Skeletal muscle satellite cell (primary cell): ENCODE data around the gene HMOX1.
"Not testable (repeated sequence)": the region's sequence is repeated elsewhere in the genome, so short reads cannot be mapped to it uniquely, and the experiment has no call there.

ENCODE experiments used
- H3K27me3 ChIP-seq: 2 replicates; pipeline ENCODE4 v1.7.0; 2013; ENCODE audit warnings: low read length; ENCODE audit not compliant: control insufficient read depth, insufficient read depth
- H3K36me3 ChIP-seq: 2 replicates; pipeline ENCODE4 v1.7.0; 2013; ENCODE audit warnings: mild to moderate bottlenecking, control low read depth, low read length; ENCODE audit not compliant: insufficient read depth
- H3K4me1 ChIP-seq: 2 replicates; pipeline ENCODE4 v1.7.0; 2013; ENCODE audit warnings: low read length; ENCODE audit not compliant: control insufficient read depth, insufficient read depth
- H3K4me2 ChIP-seq: 2 replicates; pipeline ENCODE4 v1.7.0; 2013; ENCODE audit warnings: mild to moderate bottlenecking, low read length
- H3K4me3 ChIP-seq: 2 replicates; pipeline ENCODE4 v1.7.0; 2013; ENCODE audit warnings: low read length
- H3K9ac ChIP-seq: 2 replicates; pipeline ENCODE4 v1.7.0; 2013; ENCODE audit warnings: mild to moderate bottlenecking, low read depth, low read length, moderate library complexity
- H3K9me3 ChIP-seq: replicated peaks from 2 replicates; pipeline ENCODE4 v1.7.0; 2013; ENCODE audit warnings: mild to moderate bottlenecking, control low read depth, low read length

HMOX1 gene

GRCh38 chr22:35352214-35353111 lies 28.4 kb upstream of the HMOX1 start:
- H3K36me3 ChIP-seq, result peaks cover 7% of the 10 kb centered on the region
- H3K27me3 ChIP-seq, result no peaks in the 10 kb centered on the region
- H3K4me2 ChIP-seq, result no peak overlapping the region
- no peak overlapping the region for H3K4me3 ChIP-seq
- H3K9ac ChIP-seq, result no peak overlapping the region
- peaks cover 25% of the 10 kb centered on the region for H3K4me1 ChIP-seq
- no peaks in the 10 kb centered on the region for H3K9me3 ChIP-seq

GRCh38 chr22:35353318-35353717 lies 27.6 kb upstream of the HMOX1 start:
- Histone ChIP-seq H3K9ac (no peak overlapping the region), H3K4me2 (no peak overlapping the region), H3K36me3 (no peaks in the 10 kb centered on the region), H3K9me3 (no peaks in the 10 kb centered on the region), H3K4me1 (peaks cover 25% of the 10 kb centered on the region), H3K27me3 (no peaks in the 10 kb centered on the region), H3K4me3 (no peak overlapping the region)

- H3K36me3 ChIP-seq, result no peaks in the 10 kb centered on the region
- no peak overlapping the region for H3K4me3 ChIP-seq
- no peak overlapping the region for H3K9ac ChIP-seq
- no peaks in the 10 kb centered on the region for H3K27me3 ChIP-seq
- peaks cover 25% of the 10 kb centered on the region for H3K4me1 ChIP-seq
- H3K4me2 ChIP-seq, result no peak overlapping the region
- H3K9me3 ChIP-seq, result no peaks in the 10 kb centered on the region
These were observed 26.8 kb upstream of the HMOX1 start for GRCh38 chr22:35354068-35354467.

- Histone ChIP-seq H3K4me2 (no peak overlapping the region), H3K27me3 (no peaks in the 10 kb centered on the region), H3K4me3 (no peak overlapping the region), H3K9me3 (no peaks in the 10 kb centered on the region), H3K4me1 (peaks cover 10% of the 10 kb centered on the region), H3K36me3 (no peaks in the 10 kb centered on the region), H3K9ac (no peak overlapping the region)
These were observed 22.8 kb upstream of the HMOX1 start for GRCh38 chr22:35357883-35358621.

GRCh38 chr22:35359380-35360065 lies 21.4 kb upstream of the HMOX1 start:
- no peaks in the 10 kb centered on the region for H3K27me3 ChIP-seq

GRCh38 chr22:35361001-35361558 lies 19.8 kb upstream of the HMOX1 start:
- H3K36me3 ChIP-seq, result no peaks in the 10 kb centered on the region
- H3K4me3 ChIP-seq, result no peak overlapping the region
- no peaks in the 10 kb centered on the region for H3K27me3 ChIP-seq
- H3K4me2 ChIP-seq, result no peak overlapping the region
- no peak overlapping the region for H3K9ac ChIP-seq
- peaks cover 17% of the 10 kb centered on the region for H3K4me1 ChIP-seq
- no peaks in the 10 kb centered on the region for H3K9me3 ChIP-seq

More at GRCh38 chr22:35359380-35360065, 21.4 kb upstream of the HMOX1 start:
- no peak overlapping the region for H3K4me3 ChIP-seq
- H3K4me1 ChIP-seq, result peaks cover 15% of the 10 kb centered on the region
- no peaks in the 10 kb centered on the region for H3K36me3 ChIP-seq
- no peak overlapping the region for H3K4me2 ChIP-seq
- no peak overlapping the region for H3K9ac ChIP-seq
- no peaks in the 10 kb centered on the region for H3K9me3 ChIP-seq

- H3K36me3 ChIP-seq, result no peaks in the 10 kb centered on the region
- H3K9ac ChIP-seq, result no peak overlapping the region
- no peaks in the 10 kb centered on the region for H3K9me3 ChIP-seq
- H3K4me3 ChIP-seq, result no peak overlapping the region
- H3K4me2 ChIP-seq, result no peak overlapping the region
- H3K27me3 ChIP-seq, result no peaks in the 10 kb centered on the region
- H3K4me1 ChIP-seq, result peaks cover 19% of the 10 kb centered on the region
These were observed 17.3 kb upstream of the HMOX1 start for GRCh38 chr22:35363566-35364086.

GRCh38 chr22:35364230-35364629 lies 16.7 kb upstream of the HMOX1 start:
- not testable (repeated sequence) for H3K9me3 ChIP-seq, H3K9ac ChIP-seq, H3K4me3 ChIP-seq, H3K36me3 ChIP-seq, H3K4me2 ChIP-seq, H3K27me3 ChIP-seq
- peaks cover 19% of the 10 kb centered on the region for H3K4me1 ChIP-seq

- H3K4me2 ChIP-seq, result no peak overlapping the region
- no peaks in the 10 kb centered on the region for H3K36me3 ChIP-seq
- no peak overlapping the region for H3K9ac ChIP-seq
- H3K4me3 ChIP-seq, result no peak overlapping the region
- no peaks in the 10 kb centered on the region for H3K9me3 ChIP-seq
- H3K4me1 ChIP-seq, result peaks cover 24% of the 10 kb centered on the region
- no peaks in the 10 kb centered on the region for H3K27me3 ChIP-seq
These were observed 13.5 kb upstream of the HMOX1 start for GRCh38 chr22:35367331-35367886.

GRCh38 chr22:35368386-35368785 lies 12.5 kb upstream of the HMOX1 start:
- Histone ChIP-seq H3K9ac (no peak overlapping the region), H3K36me3 (no peaks in the 10 kb centered on the region), H3K9me3 (no peaks in the 10 kb centered on the region), H3K4me2 (no peak overlapping the region), H3K27me3 (no peaks in the 10 kb centered on the region), H3K4me3 (no peak overlapping the region), H3K4me1 (peaks cover 24% of the 10 kb centered on the region)

- no peak overlapping the region for H3K4me2 ChIP-seq
- H3K27me3 ChIP-seq, result no peaks in the 10 kb centered on the region
- no peak overlapping the region for H3K9ac ChIP-seq
- peaks cover 21% of the 10 kb centered on the region for H3K4me1 ChIP-seq
- no peaks in the 10 kb centered on the region for H3K9me3 ChIP-seq
- no peak overlapping the region for H3K4me3 ChIP-seq
- H3K36me3 ChIP-seq, result no peaks in the 10 kb centered on the region
These were observed 10.9 kb upstream of the HMOX1 start for GRCh38 chr22:35369996-35370395.
